Activated B cell treated with CpG ODN at 0.5 μM for 24 hours (primary cell): Measurements from ENCODE around the gene RBM17. TPM values are rescaled to one million over a fixed set of nuclear protein-coding genes. Genes with fewer than 3 reads are reported as not detected.
A peak's percentile ranks its signal among the peaks of the same experiment; 100 is the strongest.

Source experiments
- ATAC-seq: fragments of 200-7000 bp; cut with Tn5 transposase; one replicate; pipeline ENCODE4 v1.10.0; 2021; ENCODE audit warnings: low read depth, mild to moderate bottlenecking, moderate library complexity
- CTCF ChIA-PET: fragments of 350-600 bp; sonication (Branson Sonifier 250); formaldehyde crosslinking; loops from one replicate; lab custom pipeline; 2021; ENCODE audit warnings: antibody characterized with exemption; lab: Charles Lee
- POLR2A ChIA-PET: fragments of 350-600 bp; sonication (Branson Sonifier 250); formaldehyde crosslinking; loops from one replicate; lab custom pipeline; 2021; ENCODE audit warnings: antibody characterized with exemption; lab: Charles Lee
- DNase-seq: peaks from one replicate; pipeline ENCODE4 v3.0.0; 2022
- H3K27ac Mint-ChIP-seq: one replicate; pipeline ENCODE4 v1.8.0; 2020; ENCODE audit warnings: mixed read lengths
- H3K27me3 Mint-ChIP-seq: one replicate; pipeline ENCODE4 v1.8.0; 2021; ENCODE audit warnings: mixed read lengths
- H3K36me3 Mint-ChIP-seq: one replicate; pipeline ENCODE4 v1.8.0; 2021; ENCODE audit warnings: low read depth, mixed read lengths
- H3K4me1 Mint-ChIP-seq: one replicate; pipeline ENCODE4 v1.8.0; 2021; ENCODE audit warnings: mixed read lengths
- H3K4me3 Mint-ChIP-seq: one replicate; pipeline ENCODE4 v1.8.0; 2020; ENCODE audit warnings: mild to moderate bottlenecking, mixed read lengths
- H3K9me3 Mint-ChIP-seq: one replicate; pipeline ENCODE4 v1.8.0; 2020; ENCODE audit warnings: mixed read lengths
- CTCF ChIP-seq: fragments of 200-600 bp; IDR thresholded peaks from one replicate; pipeline ENCODE4 v1.8.0; 2022; ENCODE audit warnings: antibody characterized with exemption, mild to moderate bottlenecking
- intact Hi-C: fragments of 100-400 bp; cut with micrococcal nuclease; formaldehyde crosslinking; loops from one replicate; pipeline ENCODE4 v1.15.1; 2024
- total RNA-seq: library from RNA; stranded (reverse); gene quantifications from 2 replicates; pipeline ENCODE4 v1.2.3, GENCODE V29; 2022

Gene RBM17
- total RNA-seq, 1 donor from 2014 or later, result 209 TPM

GRCh38 chr10:6069081-6069931 is 19.5 kb upstream of the RBM17 start:
- Mint-ChIP-seq H3K9me3 (no peaks in the 10 kb centered on the region), H3K36me3 (no peaks in the 10 kb centered on the region), H3K4me3 (peak overlapping the region; percentile 68), H3K27ac (peak overlapping the region; percentile 97), H3K27me3 (no peaks in the 10 kb centered on the region), H3K4me1 (peaks cover 97% of the 10 kb centered on the region)
- intact Hi-C loops, result no loop called here
- ATAC-seq (peak; percentile 35), DNase-seq (no peak)
- ChIA-PET POLR2A (interaction anchor here (0.5 to 9.0 kb wide), 9 partner anchors 8 to 257 kb away, joined by 3 to 339 read pairs (median 4); partner anchors contain the start of genes IL2RA and PFKFB3), CTCF (interaction anchor here (1.0 to 7.3 kb wide), 5 partner anchors 13 to 23 kb away, joined by 3 to 79 read pairs (median 7); no protein-coding TSS in a partner anchor)
- TF ChIP-seq CTCF, result no peak

- ChIA-PET CTCF (interaction anchor here (1.1 to 7.3 kb wide), 2 partner anchors 15 to 57 kb away, joined by 3 to 79 read pairs; no protein-coding TSS in a partner anchor), POLR2A (interaction anchor here (1.2 to 9.0 kb wide), 4 partner anchors 9 to 19 kb away, joined by 3 to 339 read pairs (median 42); partner anchors contain the start of genes IL2RA and RBM17)
- H3K9me3 Mint-ChIP-seq, result no peaks in the 10 kb centered on the region
- H3K36me3 Mint-ChIP-seq, result no peaks in the 10 kb centered on the region
- TF ChIP-seq CTCF, result no peak
- intact Hi-C loops, result no loop called here
- ATAC-seq, result no peak
- H3K27me3 Mint-ChIP-seq, result no peaks in the 10 kb centered on the region
- peak overlapping the region; percentile 97 for H3K27ac Mint-ChIP-seq
- H3K4me1 Mint-ChIP-seq, result peaks cover 90% of the 10 kb centered on the region
- H3K4me3 Mint-ChIP-seq, result peak overlapping the region; percentile 53
- no peak for DNase-seq
Observed at GRCh38 chr10:6070660-6071059, 18.2 kb upstream of the RBM17 start.

GRCh38 chr10:6071181-6072175 is 17.4 kb upstream of the RBM17 start:
- intact Hi-C loops, result loop anchor here (1.0 kb wide), 3 partner anchors 9 to 19 kb away; partner anchors contain the start of gene IL2RA
- POLR2A ChIA-PET, result interaction anchor here (0.7 to 9.0 kb wide), 9 partner anchors 8 to 258 kb away, joined by 3 to 339 read pairs (median 3); partner anchors contain the start of genes GDI2, IL15RA, IL2RA and RBM17

More at GRCh38 chr10:6071181-6072175, 17.4 kb upstream of the RBM17 start:
- no peak for TF ChIP-seq CTCF
- no peak for DNase-seq
- peaks cover 82% of the 10 kb centered on the region for H3K4me1 Mint-ChIP-seq
- peak overlapping the region; percentile 67 for H3K4me3 Mint-ChIP-seq
- peak overlapping the region; percentile 97 for H3K27ac Mint-ChIP-seq
- H3K27me3 Mint-ChIP-seq, result no peaks in the 10 kb centered on the region
- no peaks in the 10 kb centered on the region for H3K9me3 Mint-ChIP-seq
- peak; percentile 13 for ATAC-seq
- CTCF ChIA-PET, result interaction anchor here (1.0 to 7.3 kb wide), 6 partner anchors 14 to 58 kb away, joined by 3 to 79 read pairs (median 4); no protein-coding TSS in a partner anchor
- no peaks in the 10 kb centered on the region for H3K36me3 Mint-ChIP-seq
